SIG-M5 treated with dmso at 0.1 percent for 504 hours (cell line): ENCODE measurements around the gene HSD17B3.
"Not testable (repeated sequence)": the region's sequence is repeated elsewhere in the genome, so short reads cannot be mapped to it uniquely, and the experiment has no call there.

Experiments used
- DNase-seq: peaks from one replicate; lab custom pipeline; 2025; ENCODE audit not compliant: unreplicated experiment; lab: John Stamatoyannopoulos, UW

Gene HSD17B3

DNA sequence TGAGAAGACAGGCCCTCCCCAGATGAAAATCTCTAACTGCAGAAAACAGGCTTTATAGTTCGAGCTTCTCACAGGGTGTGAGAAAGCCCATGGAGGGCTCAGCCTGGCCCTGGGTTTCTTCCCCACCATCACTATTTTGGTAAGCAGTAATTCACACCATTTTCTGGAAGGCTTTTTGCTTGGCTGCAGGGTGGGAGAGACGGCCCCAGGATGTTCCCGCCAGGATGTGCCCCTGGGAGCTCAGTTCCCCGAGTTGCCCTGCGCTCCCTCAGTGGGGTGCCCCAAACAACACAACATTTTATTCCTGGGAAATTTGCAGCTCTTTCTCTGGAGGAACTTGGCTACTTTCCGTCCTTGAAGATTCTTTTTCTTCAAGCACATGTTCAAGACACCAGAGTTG is 100.8 kb downstream of the HSD17B3 start:
- DNase-seq = no peak

DNA sequence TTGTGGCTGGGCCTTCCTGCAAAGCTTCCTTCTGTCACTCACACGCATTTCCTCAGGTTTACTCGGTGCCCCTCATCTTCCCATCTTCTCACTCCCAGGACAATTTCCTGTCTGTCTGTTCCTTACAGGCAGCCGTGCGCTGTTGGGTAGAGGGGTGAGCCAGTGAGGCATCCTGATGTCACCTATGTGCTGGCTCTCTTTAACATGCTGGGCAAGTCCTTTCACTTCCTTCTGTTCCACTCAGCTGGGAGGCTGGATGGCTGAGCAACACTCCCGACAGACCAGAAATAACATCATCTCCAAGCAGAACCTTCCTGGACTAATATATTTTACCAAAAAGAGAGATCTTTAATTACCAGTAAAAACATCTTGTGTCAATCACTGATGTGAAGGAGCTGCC is 103.0 kb downstream of the HSD17B3 start:
- no peak for DNase-seq

DNA sequence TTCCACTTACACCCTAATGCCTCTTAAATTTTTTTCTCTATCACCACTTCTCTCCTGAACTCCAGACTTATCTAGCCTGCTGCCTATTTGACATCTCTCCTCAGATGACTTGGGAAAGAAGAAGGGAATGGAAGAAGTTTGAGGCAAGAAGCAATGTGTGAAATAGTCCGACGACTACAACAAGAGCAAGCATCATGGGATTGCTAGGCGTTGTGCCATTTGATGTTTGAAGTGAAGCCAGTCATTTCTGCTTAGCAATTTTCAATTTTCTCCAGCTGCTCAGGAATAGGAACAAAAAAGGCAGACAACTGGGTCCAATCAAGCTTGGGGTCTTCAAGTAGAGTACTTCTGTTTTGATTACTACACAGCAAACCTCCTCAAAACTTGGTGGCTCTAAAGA is 106.4 kb downstream of the HSD17B3 start:
- DNase-seq = no peak

DNA sequence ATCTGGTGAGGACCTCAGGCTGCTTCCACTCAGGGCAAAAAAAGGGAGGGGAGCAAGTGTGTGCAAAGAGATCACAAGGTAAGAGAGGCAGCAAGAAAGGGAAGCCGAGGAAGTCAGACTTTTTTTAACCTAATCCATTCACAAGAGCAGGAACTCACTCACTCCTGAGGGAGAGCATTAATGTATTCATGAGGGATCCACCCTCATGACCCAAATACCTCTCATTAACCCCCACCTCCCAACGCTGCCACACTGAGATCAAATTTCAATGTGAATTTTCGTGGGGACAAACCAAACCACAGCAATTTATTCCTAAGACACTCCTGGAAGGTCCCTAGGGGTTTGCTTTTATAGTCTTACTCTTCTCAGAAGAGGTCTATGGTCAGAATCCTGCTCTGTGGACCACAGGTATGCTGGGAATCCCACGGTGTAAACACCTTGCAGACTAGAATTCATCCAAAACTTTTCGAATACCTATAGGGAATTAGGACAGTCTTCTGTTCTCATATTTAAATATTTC is 108.7 kb downstream of the HSD17B3 start:
- no peak for DNase-seq

DNA sequence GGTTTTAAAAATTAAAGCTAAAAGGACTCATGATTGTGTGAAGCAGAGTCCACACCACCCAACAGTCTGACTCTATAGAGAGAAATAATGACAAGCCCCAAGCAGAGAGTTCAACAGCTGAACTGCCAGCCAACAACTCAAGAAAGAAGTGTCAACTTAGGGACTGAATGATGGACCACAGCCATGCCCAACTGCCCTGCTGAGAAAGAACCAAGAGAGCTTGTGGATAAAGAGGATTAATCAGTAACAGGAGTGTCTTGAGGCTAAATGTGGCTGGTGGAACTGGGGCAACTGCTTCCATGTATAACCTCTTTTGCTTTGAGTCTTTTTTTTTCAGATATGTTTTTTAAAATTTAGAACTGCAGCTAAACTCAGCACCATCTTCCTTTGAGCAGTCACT is 109.3 kb downstream of the HSD17B3 start:
- DNase-seq = no peak

DNA sequence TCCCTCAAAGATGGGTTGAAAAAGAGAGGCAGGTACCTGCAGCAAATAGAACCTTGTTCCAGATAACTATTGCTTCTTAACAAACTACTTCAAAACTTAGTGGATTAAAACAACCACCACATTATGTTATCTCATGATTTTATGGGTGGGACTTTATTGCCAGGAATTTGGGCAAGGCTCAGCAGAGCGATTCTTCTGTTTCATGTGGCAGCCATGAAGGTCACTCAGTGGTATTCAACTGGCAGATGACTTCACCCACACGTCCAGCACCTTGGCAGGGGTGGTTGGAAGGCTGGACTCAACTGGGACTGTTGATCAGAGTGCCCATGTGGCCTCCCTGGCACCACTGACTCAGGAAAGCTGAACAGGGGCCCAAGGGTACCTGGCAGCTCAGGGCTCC is 112.0 kb downstream of the HSD17B3 start:
- no peak for DNase-seq

DNA sequence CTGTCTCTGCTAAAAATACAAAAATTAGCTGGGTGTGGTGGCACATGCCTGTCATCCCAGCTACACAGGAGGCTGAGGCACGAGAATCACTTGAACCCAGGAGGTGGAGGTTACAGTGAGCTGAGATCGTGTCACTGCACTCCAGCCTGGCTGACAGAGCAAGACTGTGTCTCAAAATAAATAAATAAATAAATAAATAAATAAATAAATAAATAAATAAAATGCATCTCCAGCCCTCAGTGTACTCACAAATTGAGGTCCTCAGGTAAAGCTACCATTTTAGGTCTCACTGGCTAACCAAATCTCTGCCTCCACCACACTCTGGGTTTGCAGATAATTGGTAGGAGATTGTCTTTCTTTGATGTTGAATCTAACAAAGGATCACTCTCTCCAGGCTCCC is 112.4 kb downstream of the HSD17B3 start:
- not testable (repeated sequence) for DNase-seq

DNA sequence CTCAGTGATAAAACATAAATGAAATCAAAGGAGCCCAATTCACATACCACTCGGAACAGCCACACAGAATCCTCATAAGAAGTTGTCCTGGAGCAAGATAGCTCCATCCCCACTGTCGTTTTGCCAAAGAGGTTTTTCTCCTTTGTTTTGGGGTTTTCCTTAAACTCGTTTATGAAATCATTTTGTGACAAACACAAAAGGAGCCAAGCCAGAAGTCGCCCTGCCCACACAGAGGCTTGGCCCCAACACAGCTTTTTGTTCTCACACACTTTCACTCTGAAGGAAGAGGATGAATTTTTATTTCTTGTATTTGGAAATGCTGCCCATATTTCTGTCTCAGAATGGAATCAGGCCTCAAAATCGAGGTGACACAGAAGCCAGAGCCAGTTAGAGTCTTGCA is 113.4 kb downstream of the HSD17B3 start:
- no peak for DNase-seq

DNA sequence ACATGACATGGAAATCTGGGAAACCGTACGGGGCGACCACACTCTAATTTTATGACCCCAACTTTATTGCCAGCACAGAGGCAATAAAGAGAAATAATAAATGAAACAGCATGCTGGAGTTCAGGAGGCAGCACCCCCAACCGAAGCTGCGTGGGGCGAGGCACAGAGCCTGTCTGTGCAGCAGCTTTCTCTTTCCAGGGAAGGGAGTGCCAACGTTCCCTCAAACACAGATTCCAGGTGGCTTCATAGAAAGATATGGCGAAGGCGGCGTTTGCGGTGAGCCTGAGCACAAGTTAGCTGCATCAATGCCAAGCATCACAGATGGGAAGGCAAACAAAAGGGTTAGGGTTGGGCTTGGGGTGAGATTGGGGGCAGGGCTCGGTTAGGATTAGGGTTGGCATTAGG is 114.8 kb downstream of the HSD17B3 start:
- DNase-seq = no peak

DNA sequence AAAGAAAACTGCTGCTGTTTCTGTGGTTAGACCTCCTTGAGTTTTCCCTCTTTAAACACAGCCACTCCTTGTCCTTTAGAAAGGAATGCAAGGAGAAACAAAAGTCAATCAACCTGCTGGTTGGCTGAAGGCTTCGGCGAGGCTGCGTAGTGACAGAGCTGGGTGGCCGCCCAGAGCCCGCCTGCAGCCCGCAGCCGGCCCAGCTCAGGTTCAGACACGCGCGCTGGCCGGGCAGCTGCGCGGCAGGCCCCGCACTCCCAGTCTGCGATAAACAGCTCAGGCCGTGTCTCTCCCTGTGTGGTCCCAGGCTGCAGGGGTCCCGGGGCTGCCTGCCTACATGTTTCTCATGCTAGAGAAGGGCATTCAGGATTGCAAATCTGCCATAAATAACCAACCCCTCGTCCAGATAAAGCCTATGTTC is 115.4 kb downstream of the HSD17B3 start:
- DNase-seq = no peak

DNA sequence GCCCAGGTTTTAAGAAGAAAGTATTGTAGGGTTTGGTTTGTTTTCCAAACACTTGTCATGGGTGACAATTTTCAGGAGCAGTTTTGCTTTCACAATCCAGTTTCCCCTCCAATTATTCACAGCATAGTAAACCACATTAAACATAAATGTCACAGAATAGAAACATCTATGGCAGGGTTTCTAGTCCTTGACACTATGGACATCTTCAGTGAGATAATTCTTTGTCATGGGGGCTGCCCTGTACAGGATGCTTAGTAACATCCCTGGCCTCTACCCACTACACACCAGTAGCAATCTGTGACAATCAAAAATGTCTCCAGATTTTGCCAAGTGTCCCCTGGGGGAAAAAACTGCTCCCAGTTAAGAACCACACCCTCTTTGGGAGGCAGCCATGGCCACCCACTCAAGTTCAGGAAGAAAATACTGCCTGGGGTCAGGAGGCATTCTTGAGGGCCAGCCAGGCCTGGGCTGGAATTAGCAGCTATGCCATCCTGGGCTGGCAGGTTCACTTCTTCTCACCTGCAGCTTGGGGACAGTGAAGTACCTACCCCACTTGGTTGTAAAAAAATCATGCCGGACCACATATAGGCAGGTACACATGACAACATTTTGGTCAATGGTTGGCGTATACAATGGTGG is 116.3 kb downstream of the HSD17B3 start:
- no peak for DNase-seq
